ENCODE data around the gene USP7. TPM values are rescaled to one million over a fixed set of nuclear protein-coding genes. Genes with fewer than 3 reads are reported as not detected.

USP7 gene
- total RNA-seq, 2 donors from 2014 or later = 72.2 to 82.7 TPM

DNA sequence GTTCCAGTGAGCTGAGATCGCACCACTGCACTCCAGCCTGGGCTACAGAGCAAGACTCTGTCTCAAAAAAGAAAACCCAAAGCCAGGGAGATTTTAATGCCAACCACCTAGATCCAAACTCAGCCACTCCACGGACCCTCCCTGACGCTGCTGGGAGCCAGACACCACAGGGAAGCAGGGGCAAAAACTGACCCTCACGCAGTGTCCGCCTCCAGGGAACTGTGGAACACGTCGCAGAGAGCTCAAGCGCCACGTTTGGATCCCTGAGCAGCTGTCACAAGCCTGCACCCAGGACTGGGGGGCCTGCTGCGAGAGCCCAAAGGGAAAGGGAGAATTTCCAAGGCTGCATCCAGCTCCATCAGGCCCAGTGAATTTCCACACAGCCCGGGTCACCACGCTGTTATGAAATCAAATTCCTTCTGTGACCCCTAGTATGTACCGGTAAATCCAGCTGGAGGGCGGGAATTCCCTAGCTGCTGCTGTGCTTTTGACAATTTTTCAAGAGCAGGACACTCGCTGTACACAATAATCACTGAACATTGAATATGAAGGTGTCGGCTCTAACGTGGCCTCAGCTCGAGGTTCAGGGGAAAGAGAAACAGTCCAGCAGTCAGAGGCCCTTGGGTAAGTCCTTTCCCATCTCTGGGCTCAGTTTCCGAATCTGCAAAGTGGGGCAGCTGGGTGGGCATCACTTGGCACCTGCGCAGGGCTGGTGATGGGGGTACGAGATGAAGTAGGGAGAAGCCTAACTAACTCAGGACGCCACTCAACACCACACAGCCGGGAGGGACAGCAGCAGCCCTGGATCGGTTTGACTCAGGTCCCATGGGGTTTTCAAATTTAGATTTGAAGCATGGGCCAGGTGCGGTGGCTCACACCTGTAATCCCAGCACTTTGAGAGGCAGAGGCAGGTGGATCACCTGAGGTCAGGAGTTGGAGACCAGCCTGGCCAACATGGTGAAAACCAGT, 103.5 kb downstream of the USP7 start:
- peak; percentile 81 for DNase-seq (ENCODE audit: low spot score)
- intact Hi-C loops (cut with DNase I) = loop anchor here in 1 of 2 donors (10.0 kb wide), 1 partner anchor 55 kb away; no protein-coding TSS in a partner anchor

DNA sequence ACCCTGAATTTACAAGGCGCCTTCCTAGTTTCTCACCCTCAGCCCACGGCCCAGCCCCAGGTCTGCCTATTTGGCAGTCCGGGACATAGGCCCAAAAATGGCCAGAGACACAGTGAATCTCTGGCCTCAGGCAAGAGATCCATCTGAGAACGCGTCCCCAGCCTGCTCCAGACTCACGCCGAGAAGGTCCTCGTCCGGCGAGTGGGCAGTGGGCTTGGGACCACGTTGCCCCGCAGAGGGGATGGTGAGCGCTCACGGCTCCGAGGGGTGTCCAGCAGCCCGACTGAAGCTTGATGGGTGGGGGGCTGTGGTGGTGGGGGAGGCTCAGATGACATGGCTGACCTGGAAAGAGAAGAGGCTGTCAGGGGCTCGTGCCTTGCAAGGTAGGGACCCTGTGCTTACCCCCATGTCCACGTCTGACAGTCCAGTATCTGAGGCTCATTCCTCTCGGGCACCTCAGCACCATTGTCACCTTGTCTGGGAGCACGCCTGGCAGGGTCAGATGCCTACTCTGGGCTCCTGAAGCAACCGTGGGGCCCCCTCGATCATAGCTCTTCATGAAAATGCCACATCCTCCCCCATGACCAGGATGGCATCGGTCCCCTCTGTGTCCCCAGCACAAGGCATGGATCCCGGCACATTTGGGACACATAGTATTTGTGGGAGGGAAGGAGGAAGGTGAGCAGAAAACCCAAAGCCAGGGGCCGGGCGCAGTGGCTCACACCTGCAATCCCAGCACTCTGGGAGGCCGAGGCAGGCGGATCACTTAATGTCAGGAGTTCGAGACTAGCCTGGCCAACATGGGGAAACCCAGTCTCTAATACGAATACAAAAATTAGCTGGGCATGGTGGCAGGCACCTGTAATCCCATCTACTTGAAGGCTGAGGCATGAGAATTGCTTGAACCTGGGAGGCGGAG, 104.5 kb downstream of the USP7 start:
- DNase-seq (ENCODE audit: low spot score) = peak; percentile 77
- intact Hi-C loops (cut with DNase I) = no loop called here

GRCh38 chr16:8855972-8856371, 107.7 kb downstream of the USP7 start:
- DNase-seq (ENCODE audit: low spot score) = no peak
- intact Hi-C loops (cut with DNase I) = no loop called here

- intact Hi-C loops (cut with DNase I) = no loop called here
- DNase-seq (ENCODE audit: low spot score) = peak; percentile 68
Observed at GRCh38 chr16:8855051-8855786, 108.5 kb downstream of the USP7 start.

DNA sequence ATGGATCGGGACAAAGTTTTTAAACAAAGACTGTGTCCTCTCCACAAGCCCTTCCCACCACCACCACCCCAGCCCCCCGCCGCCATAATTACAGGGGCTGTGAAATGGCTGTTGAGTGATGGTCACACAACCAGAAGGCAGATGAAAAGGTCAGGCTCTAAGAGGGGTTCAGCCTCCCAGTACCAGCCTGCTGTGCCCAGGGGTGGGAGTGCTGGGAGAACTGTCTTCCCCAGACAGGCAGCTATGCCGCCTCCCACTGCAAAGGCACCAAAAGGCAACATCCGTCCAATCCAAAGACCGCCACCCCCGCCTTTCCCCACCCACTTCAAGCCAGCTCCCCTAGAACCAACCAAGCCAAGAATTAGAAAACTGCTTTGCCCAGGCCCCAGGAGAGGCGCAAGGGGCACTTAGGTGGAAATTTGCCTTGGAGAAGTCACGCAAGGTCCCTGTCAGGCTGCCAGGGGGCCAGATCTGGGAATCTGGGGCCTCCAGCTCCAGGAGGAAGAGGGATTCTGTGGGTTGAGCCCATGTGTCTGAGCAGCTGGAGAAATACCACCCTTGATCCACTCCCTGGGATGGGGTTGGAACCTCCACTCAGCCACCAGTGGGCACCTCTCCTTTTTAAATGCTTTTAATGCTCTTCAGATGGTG, 109.3 kb downstream of the USP7 start:
- intact Hi-C loops (cut with DNase I) = no loop called here
- peak; percentile 52 for DNase-seq (ENCODE audit: low spot score)

GRCh38 chr16:8853611-8854010, 110.1 kb downstream of the USP7 start:
- peak; percentile 55 for DNase-seq (ENCODE audit: low spot score)
- intact Hi-C loops (cut with DNase I) = no loop called here

GRCh38 chr16:8853150-8853549, 110.6 kb downstream of the USP7 start:
- intact Hi-C loops (cut with DNase I) = no loop called here
- no peak for DNase-seq (ENCODE audit: low spot score)

DNA sequence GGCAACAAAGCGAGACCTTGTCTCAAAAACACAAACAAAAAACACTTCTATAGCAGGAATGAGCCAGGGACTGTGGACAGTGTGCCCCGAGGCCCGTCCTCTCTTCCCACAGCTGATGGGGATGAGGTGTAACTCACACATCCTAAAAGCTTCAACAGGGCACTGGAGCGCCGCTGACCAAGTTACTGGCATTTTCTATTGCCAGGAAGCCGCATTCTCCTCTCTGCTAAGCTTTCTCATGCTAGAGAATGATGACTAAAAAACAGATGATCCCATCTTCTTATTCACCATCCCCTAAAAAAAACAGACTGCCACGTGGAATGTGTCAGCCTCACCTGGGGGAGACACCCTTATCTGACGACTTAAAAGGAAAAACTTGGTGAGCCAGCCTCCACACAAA, 111.2 kb downstream of the USP7 start:
- intact Hi-C loops (cut with DNase I) = no loop called here
- DNase-seq (ENCODE audit: low spot score) = no peak

DNA sequence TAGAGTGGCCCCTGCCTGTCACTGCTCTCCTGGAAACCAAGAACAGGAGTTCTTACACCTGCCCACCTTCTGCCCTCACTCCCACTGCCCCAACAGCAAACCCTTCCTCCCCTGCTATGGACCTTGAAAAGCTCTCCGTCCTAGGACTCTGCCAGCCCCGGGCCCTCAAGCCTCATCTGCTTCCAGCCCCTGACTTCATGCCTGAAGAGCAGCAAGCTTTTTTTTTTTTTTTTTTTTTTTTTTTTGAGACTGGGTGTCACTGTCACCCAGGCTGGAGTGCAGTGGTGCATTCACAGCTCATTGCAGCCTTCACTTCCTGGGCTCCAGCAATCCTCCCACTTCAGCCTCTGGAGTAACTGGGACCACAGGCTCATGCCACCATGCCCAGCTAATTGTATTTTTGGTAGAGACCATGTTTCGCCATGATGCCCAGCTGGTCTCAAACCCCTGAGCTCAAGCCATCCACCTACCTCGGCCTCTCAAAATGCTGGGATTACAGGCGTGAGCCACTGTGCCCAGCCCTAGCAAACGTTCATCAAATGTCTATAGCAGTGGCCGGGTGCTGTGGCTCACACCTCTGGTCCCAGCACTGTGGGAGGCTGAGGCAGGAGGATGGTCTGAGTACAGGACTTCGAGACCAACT, 111.8 kb downstream of the USP7 start:
- intact Hi-C loops (cut with DNase I) = no loop called here
- DNase-seq (ENCODE audit: low spot score) = peak; percentile 77

DNA sequence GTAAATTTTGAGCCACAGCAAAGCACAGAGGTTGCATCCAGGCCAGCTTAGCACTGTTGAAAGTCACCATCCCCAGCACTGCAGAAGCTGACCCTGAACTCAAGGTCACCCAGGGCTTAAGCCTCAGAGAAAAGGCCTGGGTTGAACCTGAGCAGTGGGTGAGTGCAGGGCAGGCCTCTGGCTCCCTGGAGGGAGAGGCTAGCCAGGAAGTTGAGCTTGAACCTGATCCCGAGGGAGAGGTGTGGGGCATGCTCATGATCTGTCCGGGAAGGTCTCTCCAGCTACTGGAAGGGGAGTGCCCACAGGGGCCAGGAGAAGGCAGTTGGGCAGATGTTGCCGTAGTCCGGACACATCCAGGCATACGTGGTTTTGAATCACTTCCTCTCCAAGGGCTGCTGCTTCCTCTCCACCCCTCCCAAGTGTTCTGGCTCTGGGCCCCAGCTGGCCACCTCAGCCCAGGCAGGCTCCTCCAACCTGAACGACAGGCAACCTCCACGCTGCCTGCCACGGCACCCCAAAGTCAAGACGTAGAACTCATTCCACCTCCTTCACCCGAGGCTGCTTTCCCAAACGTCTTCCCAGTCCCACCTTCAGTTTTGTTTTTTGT, 113.3 kb downstream of the USP7 start:
- peak; percentile 90 for DNase-seq (ENCODE audit: low spot score)
- intact Hi-C loops (cut with DNase I) = no loop called here

DNA sequence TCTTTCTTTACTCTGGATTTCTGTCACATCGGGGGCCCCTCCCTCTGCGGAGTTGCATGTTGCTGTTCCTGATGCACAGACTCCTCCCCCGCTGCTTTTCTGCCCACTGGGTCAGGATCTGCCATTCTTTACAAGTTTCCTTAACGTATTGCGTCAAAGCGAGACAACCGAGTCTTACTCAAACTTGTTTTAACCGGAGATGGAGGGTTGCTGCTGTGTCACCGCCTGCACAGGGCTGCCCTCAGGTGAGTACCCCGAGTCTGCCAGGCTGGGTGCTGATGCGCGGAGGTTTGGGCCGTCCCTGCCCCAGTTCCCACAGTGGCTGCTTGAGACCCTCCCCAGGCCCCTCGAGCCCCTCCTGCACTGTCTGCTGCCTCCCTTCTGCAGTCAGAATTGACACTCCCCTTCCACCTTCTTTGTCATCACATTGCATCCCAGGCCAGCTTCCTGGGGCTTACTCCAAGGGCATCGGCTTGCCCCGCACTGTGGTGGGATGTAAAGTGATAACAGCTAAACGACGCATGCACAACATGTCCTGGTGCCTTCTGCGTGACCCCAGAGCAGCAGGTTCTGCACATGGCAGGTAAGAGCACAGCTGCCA, 114.2 kb downstream of the USP7 start:
- DNase-seq (ENCODE audit: low spot score) = peak; percentile 56
- intact Hi-C loops (cut with DNase I) = no loop called here

- intact Hi-C loops (cut with DNase I) = no loop called here
- peak; percentile 66 for DNase-seq (ENCODE audit: low spot score)
Observed at GRCh38 chr16:8848939-8849391, 114.7 kb downstream of the USP7 start.

DNA sequence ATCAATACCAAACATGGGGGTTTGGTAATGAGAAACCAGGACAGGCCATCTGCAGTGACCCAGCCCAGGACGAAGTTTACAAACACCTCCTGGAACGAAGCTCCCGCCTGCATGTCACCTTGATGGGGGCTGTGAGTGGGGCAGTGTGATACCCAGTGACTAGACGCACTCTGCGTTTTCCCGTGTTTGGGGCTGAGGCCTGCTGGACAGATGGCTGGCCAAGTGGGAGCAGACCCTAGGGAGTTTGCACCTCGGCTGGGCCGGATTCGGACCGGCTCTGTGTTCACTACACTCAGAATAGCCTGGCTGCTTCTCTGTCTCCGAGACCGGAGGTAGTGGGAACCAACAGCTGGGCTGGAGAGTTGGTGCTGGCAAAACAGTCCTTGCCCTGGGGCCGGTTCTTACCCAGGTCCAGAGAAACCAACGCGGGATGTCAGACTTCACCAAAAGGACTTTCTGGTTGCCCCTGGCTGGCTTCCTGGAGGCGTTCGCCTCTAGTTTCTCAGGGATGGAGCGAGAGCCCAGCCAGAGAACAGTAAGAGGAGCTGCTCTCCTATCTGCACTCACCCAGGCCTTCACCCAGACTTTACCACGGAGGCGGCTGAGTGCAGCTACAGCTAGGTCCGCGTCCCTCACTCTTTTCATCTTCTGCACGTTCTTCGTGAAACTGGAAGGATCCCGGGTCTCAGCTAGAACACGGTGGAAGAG, 115.3 kb downstream of the USP7 start:
- DNase-seq (ENCODE audit: low spot score) = peak; percentile 57
- intact Hi-C loops (cut with DNase I) = no loop called here

DNA sequence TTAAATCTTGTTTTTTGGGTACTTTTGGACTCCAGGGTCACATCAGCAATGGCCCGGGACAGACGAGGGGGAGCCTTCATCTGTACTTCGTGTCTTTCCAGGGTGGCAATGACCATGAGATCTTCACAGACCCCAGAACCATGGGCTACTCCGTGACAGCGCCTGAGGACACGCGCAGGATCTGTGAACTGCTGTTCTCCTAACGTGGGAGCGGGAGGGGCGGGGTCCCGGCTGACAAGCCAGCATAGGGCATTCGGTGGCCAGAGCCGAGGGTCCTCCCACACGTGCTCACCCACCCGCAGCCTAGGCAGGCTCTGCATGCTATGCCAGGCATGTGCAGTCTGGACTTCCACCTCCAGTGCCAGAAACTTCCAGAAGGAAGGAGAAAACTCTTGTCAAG, 116.1 kb downstream of the USP7 start:
- peak; percentile 55 for DNase-seq (ENCODE audit: low spot score)
- intact Hi-C loops (cut with DNase I) = no loop called here

DNA sequence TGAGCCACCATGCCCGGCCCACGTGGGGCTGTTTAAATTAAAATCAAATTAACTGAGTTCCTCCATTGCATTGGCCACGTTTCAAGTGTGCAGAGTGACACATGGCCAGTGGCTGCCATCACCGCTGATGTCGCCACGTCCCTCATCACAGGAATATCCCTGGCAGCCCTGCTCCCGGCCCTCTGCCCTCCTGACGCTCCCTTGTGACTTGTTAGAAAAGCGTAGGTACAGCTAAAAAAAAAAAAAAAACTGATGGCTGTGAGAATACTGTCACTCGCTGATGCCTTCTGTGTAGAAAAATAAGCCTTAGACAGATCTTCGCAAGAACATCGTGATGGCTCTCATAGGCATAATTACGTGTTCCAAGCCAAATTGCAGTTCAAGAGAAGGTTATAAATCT, 116.6 kb downstream of the USP7 start:
- peak; percentile 48 for DNase-seq (ENCODE audit: low spot score)
- intact Hi-C loops (cut with DNase I) = no loop called here

GRCh38 chr16:8846401-8846932, 117.2 kb downstream of the USP7 start:
- no peak for DNase-seq (ENCODE audit: low spot score)
- intact Hi-C loops (cut with DNase I) = no loop called here

All from posterior vena cava (tissue), 2 donors.